CD4-positive, alpha-beta T cell treated with Interleukin-12 subunit alpha and Interleukin-12 subunit beta, for 1 hour (primary cell): ENCODE measurements around the gene PCED1A.
"Not testable (repeated sequence)": the region's sequence is repeated elsewhere in the genome, so short reads cannot be mapped to it uniquely, and the experiment has no call there.

ENCODE experiments used
- DNase-seq: peaks from one replicate; pipeline ENCODE4 v3.0.0-alpha.2; 2020

Gene PCED1A

DNA sequence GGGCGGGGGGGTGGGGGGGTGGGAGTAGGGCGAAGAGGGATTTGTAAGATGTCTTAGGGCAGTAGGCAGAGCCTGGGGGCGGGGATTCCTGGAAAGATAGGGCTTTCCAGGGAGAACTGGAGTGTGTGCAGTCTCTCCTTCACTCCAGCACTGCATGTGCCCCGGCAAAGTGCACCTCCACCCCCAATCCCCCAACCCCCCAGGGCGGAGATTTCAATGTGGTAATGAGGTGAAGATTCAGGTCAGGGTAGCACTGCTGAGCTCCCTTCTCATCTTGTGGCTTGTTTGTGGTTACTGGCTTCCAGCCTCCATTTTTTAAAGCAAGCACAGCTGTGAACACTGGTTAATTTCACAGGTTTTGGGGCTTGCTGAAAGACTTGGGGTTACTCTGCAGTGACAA, 18.4 kb downstream of the PCED1A start:
- DNase-seq: peak; percentile 60

DNA sequence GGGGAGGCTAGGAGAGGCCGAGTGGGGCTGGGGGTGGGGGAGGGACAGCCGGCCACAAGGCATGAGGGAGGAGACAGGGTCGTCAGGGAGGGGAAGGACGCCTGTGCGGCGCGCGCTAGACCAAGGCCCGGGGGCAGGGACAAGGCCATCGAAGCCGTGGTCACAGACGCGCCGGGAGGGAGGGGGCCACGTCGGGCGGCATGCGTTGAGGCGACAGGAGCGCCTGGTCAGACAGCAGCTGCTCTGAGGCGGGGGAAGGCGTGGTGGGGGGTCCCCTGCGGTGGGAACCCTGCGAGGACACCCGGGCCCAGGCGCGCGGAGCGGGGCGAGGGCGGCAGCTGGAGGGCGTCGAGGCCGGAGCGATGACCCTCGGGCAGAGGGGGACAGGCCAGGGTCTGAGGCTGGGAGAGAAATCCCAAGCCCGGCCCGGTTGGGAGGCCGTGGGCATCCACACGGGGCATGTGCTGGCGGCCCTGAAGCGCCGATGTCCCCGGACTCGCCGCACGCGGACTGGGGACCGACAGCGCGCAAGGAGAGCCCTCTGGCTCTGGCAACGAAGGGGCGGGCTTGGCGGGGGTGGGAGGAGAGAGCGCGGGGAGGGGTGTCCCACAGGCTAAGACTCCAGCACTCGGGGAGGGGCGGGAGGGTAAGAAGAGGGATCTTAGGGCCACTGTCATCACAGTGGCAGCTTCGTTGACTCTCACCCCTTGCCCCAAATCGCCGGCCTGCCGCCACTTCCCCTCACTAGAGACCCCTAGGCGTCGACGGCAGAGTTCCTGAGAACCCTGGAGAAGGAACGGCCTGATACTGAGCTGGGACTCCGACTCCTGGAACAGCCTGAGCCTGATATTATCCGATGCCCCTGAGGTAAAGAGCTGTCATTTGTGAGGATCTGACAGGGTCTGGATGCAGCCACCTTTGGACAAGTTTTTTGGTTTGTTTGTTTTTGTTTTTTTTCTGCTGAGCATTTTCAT, 19.3 kb downstream of the PCED1A start:
- no peak for DNase-seq

DNA sequence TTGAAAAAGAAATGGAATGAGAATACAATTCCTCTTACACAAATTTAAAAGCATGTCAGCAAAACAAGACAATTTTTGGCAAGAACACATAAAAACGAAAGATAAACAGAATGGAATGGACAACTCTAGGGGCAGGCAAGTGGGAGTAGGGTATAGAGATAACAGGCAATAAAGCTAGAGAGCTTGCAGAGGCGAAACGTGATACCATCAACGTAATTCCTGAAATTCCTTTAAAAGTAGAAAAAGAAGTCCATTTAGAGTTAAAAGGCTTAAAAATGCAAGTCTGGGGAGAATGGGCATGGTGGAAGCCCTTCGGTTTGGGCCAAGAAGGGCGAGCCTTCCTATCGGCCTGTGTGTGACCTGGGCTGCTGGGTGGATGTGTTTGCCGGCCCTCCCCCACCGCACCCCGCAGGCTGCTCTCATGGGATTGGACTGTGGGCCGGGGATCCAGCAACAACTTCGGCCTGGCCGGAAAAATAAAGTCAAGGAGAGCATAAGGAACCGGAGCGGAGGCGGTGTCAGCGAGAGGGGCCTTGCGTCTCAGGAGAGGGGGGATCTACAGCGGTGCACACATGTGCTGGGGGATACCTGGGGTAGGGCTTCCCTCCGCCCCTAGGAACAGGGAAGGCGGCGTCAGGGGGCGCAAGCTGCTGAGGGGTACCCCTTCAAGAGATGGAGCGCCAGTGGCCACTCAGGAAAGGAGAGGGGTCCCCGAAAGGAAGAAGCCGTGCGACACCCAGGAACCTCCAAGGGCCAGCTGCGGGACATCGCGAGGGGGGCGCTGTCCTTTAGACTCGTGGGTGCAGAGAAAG, 20.2 kb downstream of the PCED1A start:
- DNase-seq: no peak

DNA sequence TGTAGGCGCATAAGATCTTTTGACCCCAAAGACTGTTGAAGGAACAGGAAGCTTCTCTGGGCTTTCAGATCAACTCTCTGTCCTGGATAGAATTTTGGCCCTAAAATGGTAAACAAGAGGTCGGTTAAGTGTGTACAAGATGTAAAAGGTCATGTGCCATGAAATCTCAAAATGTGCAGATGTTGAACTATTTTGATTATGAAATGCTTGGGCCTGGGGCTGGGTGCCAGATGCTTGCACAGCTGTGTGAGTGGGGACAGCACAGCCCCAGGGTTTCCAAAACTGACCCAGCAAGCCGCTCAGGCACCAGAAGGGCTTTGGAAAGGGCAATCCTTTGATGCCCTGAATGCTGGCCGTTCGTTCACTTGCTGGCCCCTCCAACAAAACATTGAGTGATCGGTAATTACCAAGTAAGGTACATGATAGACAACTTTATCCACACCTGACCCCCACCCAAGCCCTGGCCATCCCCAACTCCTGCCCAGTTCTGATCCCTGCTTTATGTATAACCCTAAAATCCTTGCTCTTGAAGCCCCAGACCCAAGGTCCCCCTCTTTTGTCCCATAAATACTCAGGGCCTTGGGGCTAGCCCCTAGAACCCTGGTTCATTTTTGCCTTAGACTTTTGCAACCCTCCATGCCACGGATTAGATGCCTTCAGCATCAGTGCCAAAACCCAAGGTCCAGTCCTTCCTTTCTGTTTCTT, 22.4 kb downstream of the PCED1A start:
- DNase-seq: no peak

DNA sequence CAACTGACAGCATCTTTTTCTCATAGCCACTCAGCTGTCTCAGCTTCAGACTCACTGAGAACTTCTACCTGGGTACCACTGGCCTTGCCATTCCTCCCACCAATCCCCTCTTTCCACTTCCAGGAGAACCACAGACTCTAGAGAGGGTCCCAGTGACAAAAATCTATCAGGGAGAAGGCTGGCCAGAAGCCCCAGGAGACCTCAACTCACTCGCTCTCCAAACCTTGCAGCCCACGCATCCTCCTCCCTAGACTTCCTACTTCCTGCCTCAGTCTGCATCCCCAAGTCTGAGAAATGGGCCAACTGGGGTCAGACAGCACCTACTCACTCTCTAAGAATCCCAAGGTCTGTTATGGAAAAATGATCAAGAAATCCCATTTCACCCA, 23.1 kb downstream of the PCED1A start:
- no peak for DNase-seq

DNA sequence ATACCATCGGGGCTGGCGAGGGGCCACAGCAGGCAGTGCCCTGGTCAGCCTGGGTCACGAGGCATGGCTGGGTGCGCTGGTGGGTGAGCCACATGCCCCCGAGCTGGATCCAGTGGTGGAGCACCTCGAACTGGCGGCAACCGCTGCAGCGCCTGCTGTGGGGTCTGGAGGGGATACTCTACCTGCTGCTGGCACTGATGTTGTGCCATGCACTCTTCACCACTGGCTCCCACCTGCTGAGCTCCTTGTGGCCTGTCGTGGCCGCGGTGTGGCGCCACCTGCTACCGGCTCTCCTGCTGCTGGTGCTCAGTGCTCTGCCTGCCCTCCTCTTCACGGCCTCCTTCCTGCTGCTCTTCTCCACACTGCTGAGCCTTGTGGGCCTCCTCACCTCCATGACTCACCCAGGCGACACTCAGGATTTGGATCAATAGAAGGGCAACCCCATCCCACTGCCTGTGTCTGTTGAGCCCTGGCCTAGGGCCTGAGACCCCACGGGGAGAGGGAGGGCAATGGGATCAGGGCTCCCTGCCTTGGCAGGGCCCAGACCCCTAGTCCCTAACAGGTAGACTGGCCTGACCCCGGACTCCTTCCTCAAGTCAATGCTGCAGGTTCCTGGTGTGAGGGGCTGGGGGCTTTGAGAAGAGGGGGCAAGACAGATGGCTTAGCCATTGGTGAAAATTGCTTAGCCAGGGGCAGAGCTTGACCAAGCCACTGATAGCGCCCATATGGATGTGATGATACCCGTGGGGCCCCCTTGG, 23.7 kb downstream of the PCED1A start:
- DNase-seq: no peak

DNA sequence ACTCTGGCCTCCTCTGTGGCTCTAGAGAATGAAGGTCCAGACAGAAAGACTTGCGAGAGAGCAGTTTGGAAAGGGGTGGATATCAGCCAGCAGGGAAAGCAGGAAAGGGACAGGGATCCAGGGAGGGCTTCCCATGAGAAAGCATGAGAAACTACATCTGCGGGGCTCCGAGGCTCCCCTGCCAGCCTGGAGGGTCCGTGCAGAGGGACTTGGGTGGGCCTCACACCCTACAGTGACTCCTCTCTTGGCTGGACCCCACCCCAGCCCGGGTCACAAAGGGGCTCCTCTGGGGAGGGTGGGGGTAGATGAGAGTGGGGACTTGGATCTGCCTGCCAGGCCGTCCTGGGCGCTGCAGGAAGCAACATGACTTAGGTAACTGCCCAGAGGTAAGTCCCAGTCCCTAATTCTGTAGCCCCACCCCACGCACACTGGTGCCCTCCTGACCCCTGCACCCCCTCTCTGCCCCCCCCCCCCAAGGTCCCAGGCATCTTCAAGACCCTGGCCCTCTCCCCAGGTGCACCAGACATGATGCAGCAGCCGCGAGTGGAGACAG, 24.3 kb downstream of the PCED1A start, which contains the start of gene TMEM239:
Gene TMEM239 (plus strand): TSS at position 335 of the 553 bp plus-strand sequence. CDS start 191 bp downstream, at position 526.
- DNase-seq: no peak

DNA sequence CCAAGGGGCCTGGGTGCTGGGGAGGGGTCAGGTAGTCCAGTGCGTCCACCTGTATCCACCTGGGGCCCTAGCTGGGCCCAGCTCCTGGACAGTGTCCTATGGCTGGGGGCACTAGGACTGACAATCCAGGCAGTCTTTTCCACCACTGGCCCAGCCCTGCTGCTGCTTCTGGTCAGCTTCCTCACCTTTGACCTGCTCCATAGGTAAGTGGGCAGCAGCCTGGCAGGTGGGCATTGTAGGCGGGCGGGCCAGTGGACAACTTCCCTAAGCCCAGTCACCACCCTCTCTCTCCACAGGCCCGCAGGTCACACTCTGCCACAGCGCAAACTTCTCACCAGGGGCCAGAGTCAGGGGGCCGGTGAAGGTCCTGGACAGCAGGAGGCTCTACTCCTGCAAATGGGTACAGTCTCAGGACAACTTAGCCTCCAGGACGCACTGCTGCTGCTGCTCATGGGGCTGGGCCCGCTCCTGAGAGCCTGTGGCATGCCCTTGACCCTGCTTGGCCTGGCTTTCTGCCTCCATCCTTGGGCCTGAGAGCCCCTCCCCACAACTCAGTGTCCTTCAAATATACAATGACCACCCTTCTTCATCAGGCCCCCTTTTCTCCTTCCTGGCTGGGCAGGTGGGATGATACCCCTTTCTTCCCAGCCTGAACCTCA, 25.1 kb downstream of the PCED1A start:
- no peak for DNase-seq

DNA sequence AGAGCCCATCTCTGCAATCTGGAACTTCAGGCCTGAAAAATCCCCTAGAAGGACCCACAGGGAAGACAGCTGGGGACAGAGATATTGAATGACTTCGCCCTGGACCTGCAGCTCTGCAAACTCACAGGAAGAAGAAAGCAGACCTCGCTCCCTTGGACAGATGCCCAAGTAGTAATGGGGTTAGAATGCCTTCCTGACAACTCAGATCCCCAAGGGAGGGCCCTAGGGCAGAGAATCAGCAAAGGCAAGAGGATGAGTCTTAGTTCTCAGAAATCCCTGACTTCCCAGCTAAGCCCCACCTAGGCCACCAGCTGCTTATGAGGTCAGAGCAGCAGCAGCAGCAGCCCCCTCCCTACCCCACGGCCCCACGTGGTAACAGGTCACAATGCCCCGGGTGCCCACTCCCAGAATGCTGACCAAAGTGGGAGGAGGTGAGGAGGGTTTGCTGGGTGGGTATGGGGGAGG, 25.8 kb downstream of the PCED1A start, which contains the start of gene C20orf141:
Gene C20orf141 (plus strand): TSS at position 401 of the 465 bp plus-strand sequence. CDS start 198 bp downstream, outside the sequence.
- DNase-seq: no peak

DNA sequence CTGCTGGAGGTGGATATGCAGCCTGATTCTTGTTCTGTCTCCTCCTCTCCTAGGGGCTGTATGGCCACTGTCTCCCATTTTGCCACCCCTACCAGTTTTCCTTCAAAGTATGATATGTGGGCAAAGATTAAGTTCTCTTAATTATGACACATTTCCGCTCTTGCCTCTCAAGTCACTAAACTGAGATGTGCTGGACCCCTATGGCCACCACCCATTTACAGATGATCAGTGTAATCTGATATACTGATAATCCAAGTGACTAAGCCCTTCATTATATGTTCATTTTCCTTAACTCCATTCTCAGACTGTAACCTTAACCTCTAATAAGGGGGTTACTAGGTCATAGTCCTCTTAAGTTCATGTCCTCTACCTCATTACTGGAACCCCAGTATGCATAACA, 26.4 kb downstream of the PCED1A start:
- DNase-seq: no peak

DNA sequence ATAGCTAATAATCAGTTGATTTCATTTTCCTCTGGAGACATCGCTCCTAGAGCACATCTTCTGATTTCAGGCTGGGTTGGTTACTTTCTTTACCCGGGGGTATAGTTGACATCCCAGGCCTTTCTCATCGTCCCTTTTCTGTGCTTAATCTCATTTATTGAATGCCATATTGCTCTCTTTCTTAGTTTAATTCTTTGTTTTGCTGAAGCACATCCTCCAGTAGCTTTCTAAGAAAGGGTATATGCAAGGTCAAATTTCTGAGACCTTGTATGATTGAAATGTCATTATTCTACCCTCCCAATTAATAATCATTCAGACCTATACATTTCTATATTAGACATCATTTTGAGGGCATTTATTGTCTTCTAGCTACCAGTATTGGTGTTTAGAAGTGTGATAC, 28.3 kb downstream of the PCED1A start:
- no peak for DNase-seq

DNA sequence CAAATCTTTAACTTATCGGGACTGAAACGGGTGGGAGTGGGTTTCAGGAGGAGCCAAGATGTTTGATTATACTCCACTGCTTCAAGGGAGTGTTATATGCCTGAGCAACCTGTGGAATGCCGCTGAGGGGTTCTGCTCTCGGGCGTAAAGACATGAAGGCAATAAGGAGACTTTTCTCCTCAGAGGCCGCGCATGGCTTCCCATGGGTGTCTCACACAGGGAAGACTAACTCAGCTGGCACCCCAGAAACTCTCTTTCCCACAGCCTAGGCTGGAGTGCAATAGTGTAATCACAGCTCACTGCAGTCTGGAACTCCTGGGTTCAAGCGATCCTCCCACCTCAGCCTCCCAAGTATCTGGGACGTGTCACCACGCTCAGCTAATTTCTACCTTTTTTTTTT, 30.8 kb downstream of the PCED1A start:
- no peak for DNase-seq

DNA sequence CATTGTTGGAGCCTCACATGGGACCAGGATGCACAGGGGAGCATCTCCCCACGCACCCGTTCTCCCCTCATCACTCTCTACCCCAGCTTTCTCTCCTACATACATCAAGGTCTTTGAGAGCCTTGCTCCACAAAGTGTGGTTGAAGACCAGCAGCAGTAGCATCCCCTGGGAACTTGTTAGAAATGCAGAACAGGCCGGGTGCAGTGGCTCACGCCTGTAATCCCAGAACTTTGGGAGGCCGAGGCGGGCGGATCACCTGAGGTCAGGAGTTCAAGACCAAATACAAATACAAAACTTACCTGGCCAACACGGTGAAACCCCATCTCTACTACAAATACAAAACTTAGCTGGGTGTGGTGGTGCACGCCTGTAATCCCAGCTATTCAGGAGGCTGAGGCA, 32.5 kb downstream of the PCED1A start:
- DNase-seq: not testable (repeated sequence)

DNA sequence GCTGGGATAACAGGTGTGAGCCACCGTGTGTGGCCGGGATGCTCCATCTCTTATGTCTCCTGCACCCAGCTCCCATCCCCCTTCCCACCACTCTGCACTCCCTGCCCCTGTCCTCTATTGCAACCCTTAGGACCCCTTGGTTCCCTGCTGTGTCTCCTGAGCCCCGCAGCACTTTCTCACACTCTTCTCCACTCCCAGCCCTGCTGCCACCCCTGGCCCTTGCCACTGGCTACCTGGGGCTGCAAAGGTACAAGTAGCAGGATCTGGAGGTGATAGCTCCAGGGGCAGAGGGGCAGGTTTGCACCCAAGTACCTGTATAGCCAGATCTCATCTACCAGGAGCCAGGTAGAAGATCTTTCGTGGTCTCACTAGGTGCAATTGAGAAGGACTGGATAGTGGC, 33.4 kb downstream of the PCED1A start:
- DNase-seq: no peak

DNA sequence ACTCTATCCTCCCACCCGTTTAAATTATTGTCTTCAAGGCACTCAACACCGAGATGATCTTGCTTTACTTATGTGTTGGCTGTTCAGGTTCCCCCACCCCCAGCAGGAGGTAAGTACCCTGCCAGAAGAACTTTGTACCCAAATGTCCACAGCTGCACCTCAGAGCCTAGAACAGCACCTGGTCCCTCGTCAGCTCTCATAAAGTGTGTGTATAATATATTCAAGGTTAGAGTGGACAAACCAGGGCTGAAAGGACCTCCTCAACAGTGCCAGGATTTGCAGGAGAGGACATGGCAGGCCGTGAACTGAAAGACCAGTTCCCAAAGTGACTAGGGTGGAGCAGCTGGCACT, 34.1 kb downstream of the PCED1A start:
- no peak for DNase-seq

DNA sequence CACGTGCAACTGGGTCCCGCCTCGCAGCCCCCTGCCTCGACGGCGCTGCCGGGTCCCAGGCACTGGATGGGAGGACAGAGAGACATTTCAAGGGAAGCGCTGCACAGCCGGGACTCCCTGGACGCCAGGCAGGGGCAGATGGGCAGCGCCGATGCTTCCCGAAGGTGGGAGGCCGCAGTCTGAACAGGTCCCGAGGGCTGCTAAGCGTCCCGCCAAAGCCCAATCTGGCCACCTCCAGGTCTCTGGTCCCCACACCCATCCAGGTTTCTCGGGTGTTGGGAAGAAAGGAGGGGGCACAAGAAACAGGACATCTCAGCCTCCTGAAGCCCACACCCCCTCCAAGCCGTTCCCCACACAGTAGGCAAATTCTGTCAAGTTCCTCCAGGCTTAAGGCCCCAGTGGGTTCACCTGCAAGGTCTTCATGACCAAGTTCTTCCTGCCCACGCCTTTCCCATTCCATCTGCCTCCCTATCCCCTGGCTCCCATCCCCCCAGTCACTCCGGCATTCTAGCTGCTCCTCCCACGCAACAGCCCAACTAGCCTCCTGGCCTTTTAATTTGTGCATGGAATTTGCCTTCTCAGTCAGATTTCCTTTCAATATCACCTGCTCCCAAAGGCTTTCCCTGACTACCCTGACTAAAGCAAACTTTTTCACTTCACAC, 34.6 kb downstream of the PCED1A start:
- DNase-seq: no peak

DNA sequence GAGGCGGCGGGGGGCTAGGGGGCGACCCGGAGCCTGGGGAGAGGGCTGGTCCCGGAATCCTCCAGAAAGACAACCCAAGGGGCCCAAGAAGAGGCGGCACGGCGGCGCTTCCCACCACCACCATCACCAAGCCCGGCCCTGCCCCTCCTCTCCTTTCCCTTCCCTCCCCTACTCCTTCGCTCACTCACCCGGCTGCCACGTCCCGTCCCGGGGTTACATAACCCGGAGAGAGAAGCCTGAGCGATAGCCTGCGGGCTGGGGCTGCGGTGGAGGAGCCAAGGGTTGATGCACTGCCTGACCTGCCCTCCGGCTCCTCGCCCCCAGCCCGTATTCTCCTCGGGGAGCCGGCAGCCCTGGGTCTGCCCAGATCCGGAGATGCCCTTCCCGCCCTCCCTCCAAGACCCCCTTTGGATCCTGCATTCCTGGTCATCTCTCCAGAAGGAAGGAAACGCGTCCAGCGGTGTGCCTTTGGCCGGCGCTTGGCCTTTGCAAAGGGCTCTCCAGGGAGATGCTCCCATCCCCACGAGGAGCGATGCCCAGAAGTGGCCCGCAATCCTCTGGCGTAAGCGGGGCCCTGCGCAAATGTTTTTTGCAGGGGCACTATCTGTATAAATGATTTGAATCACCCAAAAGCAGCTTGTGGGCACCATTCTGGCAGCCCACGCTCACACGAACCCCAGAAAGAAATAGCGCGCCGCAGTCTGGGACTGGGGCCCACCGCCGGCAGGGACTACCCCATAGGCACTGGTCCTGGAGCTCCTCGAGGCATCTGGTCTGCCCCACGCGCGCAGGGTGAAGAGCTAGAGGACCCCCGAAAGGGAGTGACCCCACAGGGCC, 35.4 kb downstream of the PCED1A start:
- no peak for DNase-seq

DNA sequence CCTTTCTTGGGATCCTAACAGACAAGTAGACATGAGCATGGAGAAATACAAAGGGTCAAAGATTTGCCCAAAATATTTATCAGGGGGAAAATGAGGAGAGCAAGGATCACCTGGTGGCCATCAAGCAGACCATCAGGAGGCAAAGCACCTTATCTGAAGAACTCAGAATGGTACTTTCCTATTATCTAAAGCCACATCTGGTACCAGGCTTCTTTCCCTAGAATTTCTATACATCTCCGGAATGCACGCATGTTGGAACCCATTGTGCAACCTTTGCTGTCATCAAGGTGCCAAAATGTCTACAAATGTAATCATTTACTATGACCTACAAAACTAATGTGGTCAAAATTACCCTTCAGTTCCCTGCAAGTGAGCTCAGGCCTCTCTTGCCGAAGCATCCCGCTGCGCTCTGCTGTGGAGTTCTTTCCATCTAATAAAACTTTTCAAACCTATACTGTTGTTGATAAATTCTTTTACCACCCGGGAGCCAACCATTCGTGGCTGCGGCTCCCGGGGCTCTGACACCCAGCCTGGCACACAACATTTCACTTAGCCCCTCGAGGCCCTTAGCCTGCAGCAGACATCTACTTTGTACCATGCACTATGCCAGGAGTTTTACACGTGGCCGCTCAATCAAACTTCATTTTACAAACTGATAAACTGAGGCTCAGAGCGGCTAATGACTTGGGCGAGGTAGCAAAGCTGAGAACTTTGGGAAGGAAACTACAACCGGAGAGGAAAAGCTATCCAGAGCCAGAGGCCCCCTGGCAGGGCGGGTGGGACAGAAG, 36.2 kb downstream of the PCED1A start:
- DNase-seq: no peak

DNA sequence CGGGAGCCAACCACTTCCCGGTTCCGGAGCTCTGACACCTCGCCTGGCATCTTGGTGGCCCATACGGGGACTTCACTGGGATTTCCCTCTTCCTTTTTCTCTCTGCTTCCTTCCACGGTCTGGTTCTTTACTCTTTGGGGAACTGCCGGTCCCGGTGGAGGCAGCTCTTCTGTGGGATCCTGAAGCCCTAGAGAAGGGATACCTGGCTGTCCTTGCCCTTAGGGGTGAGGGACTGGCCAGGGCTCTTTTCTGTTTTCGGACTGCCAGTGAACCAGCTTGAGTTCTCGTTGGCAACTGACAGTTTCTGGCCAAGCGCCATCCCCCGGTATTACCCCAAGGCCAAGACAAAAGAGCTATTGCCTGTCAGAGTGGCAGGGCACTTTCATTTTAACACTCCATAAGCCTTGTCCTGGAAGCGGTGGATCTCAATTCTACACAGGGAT, 39.1 kb downstream of the PCED1A start:
- DNase-seq: no peak
